AG20443 (cell line): ENCODE measurements around the gene RGL4.
"Not testable (repeated sequence)": the region's sequence is repeated elsewhere in the genome, so short reads cannot be mapped to it uniquely, and the experiment has no call there.

Source experiments
- DNase-seq: peaks from one replicate; pipeline ENCODE4 v3.0.0; 2012; ENCODE audit warnings: low spot score, mixed read lengths

Gene RGL4

GRCh38 chr22:23690713-23691112 is at the start of gene RGL4:
TSS of gene RGL4 (plus strand) at chr22:23691013. CDS start at chr22:23692031, 1,018 bp downstream.
- no peak for DNase-seq

GRCh38 chr22:23646526-23646925 is 44.3 kb upstream of the RGL4 start:
- not testable (repeated sequence) for DNase-seq

- no peak for DNase-seq
Observed at GRCh38 chr22:23649071-23649501, 41.7 kb upstream of the RGL4 start.

- no peak for DNase-seq
Observed at GRCh38 chr22:23651676-23652075, 39.1 kb upstream of the RGL4 start.

- no peak for DNase-seq
Observed at GRCh38 chr22:23652286-23652685, 38.5 kb upstream of the RGL4 start.

GRCh38 chr22:23652711-23653110 is 38.1 kb upstream of the RGL4 start:
- DNase-seq: no peak

- DNase-seq: no peak
Observed at GRCh38 chr22:23655891-23656475, 34.8 kb upstream of the RGL4 start.

- DNase-seq: no peak
Observed at GRCh38 chr22:23657727-23658126, 33.1 kb upstream of the RGL4 start.

GRCh38 chr22:23660381-23660780 is 30.4 kb upstream of the RGL4 start:
- not testable (repeated sequence) for DNase-seq

- no peak for DNase-seq
Observed at GRCh38 chr22:23670378-23671295, 20.2 kb upstream of the RGL4 start.

- DNase-seq: not testable (repeated sequence)
Observed at GRCh38 chr22:23671387-23671786, 19.4 kb upstream of the RGL4 start.

- not testable (repeated sequence) for DNase-seq
Observed at GRCh38 chr22:23672307-23673049, 18.3 kb upstream of the RGL4 start.

- no peak for DNase-seq
Observed at GRCh38 chr22:23673050-23673620, 17.7 kb upstream of the RGL4 start.

GRCh38 chr22:23673826-23674690 is 16.8 kb upstream of the RGL4 start:
- no peak for DNase-seq

- not testable (repeated sequence) for DNase-seq
Observed at GRCh38 chr22:23674886-23675501, 15.8 kb upstream of the RGL4 start.

- peak; percentile 51 for DNase-seq
Observed at GRCh38 chr22:23675502-23676415, 15.1 kb upstream of the RGL4 start.

GRCh38 chr22:23676841-23677700 is 13.7 kb upstream of the RGL4 start:
- not testable (repeated sequence) for DNase-seq

- no peak for DNase-seq
Observed at GRCh38 chr22:23677701-23677995, 13.2 kb upstream of the RGL4 start.

GRCh38 chr22:23678133-23678532 is 12.7 kb upstream of the RGL4 start:
- DNase-seq: no peak
